ENCODE results near the gene CHRNA3.
"Not testable (repeated sequence)": the region's sequence is repeated elsewhere in the genome, so short reads cannot be mapped to it uniquely, and the experiment has no call there.

CHRNA3 gene

GRCh38 chr15:78563092-78563491 is 57.7 kb downstream of the CHRNA3 start:
- H3F3A ChIP-seq (ENCODE audit: control insufficient read depth, insufficient read depth), result peaks cover 9% of the 10 kb centered on the region; the same call in 1 of the 2 replicates
- peaks cover 21% of the 10 kb centered on the region for H3K4me1 ChIP-seq (ENCODE audit: control insufficient read depth, low read length)
- no peaks in the 10 kb centered on the region for H3K36me3 ChIP-seq (ENCODE audit: control insufficient read depth, low read length)
- no peak for TF ChIP-seq CTCF (IDR thresholded peaks at IDR 0.05; ENCODE audit: low read depth, low read length, poor library complexity, severe bottlenecking)
- TF ChIP-seq EZH2phosphoT487 (IDR thresholded peaks at IDR 0.05; ENCODE audit: borderline replicate concordance, low read length), result no peak
- H3K79me2 ChIP-seq (ENCODE audit: control insufficient read depth, low read length), result peaks cover 8% of the 10 kb centered on the region
- no peaks in the 10 kb centered on the region for H3K9me2 ChIP-seq (replicated peaks; ENCODE audit: control insufficient read depth, low read length)
- peaks cover 10% of the 10 kb centered on the region for H3K27me3 ChIP-seq (ENCODE audit: control insufficient read depth, low read length)
- H3K4me2 ChIP-seq (ENCODE audit: low read length), result no peak overlapping the region
- no peaks in the 10 kb centered on the region for H4K20me1 ChIP-seq (ENCODE audit: control insufficient read depth, insufficient read depth, low read depth, low read length)
- H3K4me3 ChIP-seq (ENCODE audit: low read length), result no peak overlapping the region
- no peak overlapping the region for H3K27ac ChIP-seq (ENCODE audit: low read depth, low read length)
- no peaks in the 10 kb centered on the region for H3K9me3 ChIP-seq (ENCODE audit: control insufficient read depth, insufficient read depth, low read length)

- H3K4me1 ChIP-seq (ENCODE audit: control insufficient read depth, low read length), result peaks cover 15% of the 10 kb centered on the region
- peaks cover 8% of the 10 kb centered on the region for H3K27me3 ChIP-seq (ENCODE audit: control insufficient read depth, low read length)
- no peak overlapping the region for H3K27ac ChIP-seq (ENCODE audit: low read depth, low read length)
- no peaks in the 10 kb centered on the region for H3K9me2 ChIP-seq (replicated peaks; ENCODE audit: control insufficient read depth, low read length)
- H4K20me1 ChIP-seq (ENCODE audit: control insufficient read depth, insufficient read depth, low read depth, low read length), result no peaks in the 10 kb centered on the region
- H3K4me3 ChIP-seq (ENCODE audit: low read length), result no peak overlapping the region
- no peaks in the 10 kb centered on the region for H3K9me3 ChIP-seq (ENCODE audit: control insufficient read depth, insufficient read depth, low read length)
- peaks cover 6% of the 10 kb centered on the region; the same call in 1 of the 2 replicates for H3F3A ChIP-seq (ENCODE audit: control insufficient read depth, insufficient read depth)
- no peaks in the 10 kb centered on the region for H3K36me3 ChIP-seq (ENCODE audit: control insufficient read depth, low read length)
- TF ChIP-seq CTCF (IDR thresholded peaks at IDR 0.05; ENCODE audit: low read depth, low read length, poor library complexity, severe bottlenecking), result no peak
- TF ChIP-seq EZH2phosphoT487 (IDR thresholded peaks at IDR 0.05; ENCODE audit: borderline replicate concordance, low read length), result no peak
- H3K79me2 ChIP-seq (ENCODE audit: control insufficient read depth, low read length), result peaks cover 7% of the 10 kb centered on the region
- no peak overlapping the region for H3K4me2 ChIP-seq (ENCODE audit: low read length)
These were observed 59.3 kb downstream of the CHRNA3 start for GRCh38 chr15:78561490-78561889.

- not testable (repeated sequence) for H3K36me3 ChIP-seq (ENCODE audit: control insufficient read depth, low read length); H3K27me3 ChIP-seq (ENCODE audit: control insufficient read depth, low read length); H3F3A ChIP-seq (ENCODE audit: control insufficient read depth, insufficient read depth); H3K27ac ChIP-seq (ENCODE audit: low read depth, low read length); H3K9me3 ChIP-seq (ENCODE audit: control insufficient read depth, insufficient read depth, low read length); H3K4me1 ChIP-seq (ENCODE audit: control insufficient read depth, low read length); H4K20me1 ChIP-seq (ENCODE audit: control insufficient read depth, insufficient read depth, low read depth, low read length); H3K79me2 ChIP-seq (ENCODE audit: control insufficient read depth, low read length); H3K4me2 ChIP-seq (ENCODE audit: low read length); H3K4me3 ChIP-seq (ENCODE audit: low read length); H3K9me2 ChIP-seq (replicated peaks; ENCODE audit: control insufficient read depth, low read length)
These were observed 60.6 kb downstream of the CHRNA3 start for GRCh38 chr15:78560201-78560600.

- Histone ChIP-seq H3K4me1 (ENCODE audit: control insufficient read depth, low read length) (no peaks in the 10 kb centered on the region), H3K4me2 (ENCODE audit: low read length) (no peak overlapping the region), H3K79me2 (ENCODE audit: control insufficient read depth, low read length) (no peaks in the 10 kb centered on the region), H3K4me3 (ENCODE audit: low read length) (no peak overlapping the region), H3K36me3 (ENCODE audit: control insufficient read depth, low read length) (peaks cover 32% of the 10 kb centered on the region), H3K27ac (ENCODE audit: low read depth, low read length) (no peak overlapping the region), H4K20me1 (ENCODE audit: control insufficient read depth, insufficient read depth, low read depth, low read length) (no peaks in the 10 kb centered on the region), H3F3A (ENCODE audit: control insufficient read depth, insufficient read depth) (peaks cover 7% of the 10 kb centered on the region), H3K9me3 (ENCODE audit: control insufficient read depth, insufficient read depth, low read length) (no peaks in the 10 kb centered on the region), H3K27me3 (ENCODE audit: control insufficient read depth, low read length) (no peaks in the 10 kb centered on the region), H3K9me2 (replicated peaks; ENCODE audit: control insufficient read depth, low read length) (no peaks in the 10 kb centered on the region)
- no peak for TF ChIP-seq EZH2phosphoT487 (IDR thresholded peaks at IDR 0.05; ENCODE audit: borderline replicate concordance, low read length)
- no peak for TF ChIP-seq CTCF (IDR thresholded peaks at IDR 0.05; ENCODE audit: low read depth, low read length, poor library complexity, severe bottlenecking)
These were observed 68.2 kb downstream of the CHRNA3 start for GRCh38 chr15:78552597-78552996.
